Astrocyte of the spinal cord (primary cell): Measurements from ENCODE around the gene ALB.

Experiments
- DNase-seq: peaks from one replicate; pipeline ENCODE4 v3.0.0; 2011; ENCODE audit warnings: low read depth, low spot score
- H3K4me3 ChIP-seq: 2 replicates; pipeline ENCODE4 v1.5.1; 2011; ENCODE audit warnings: low read depth, mild to moderate bottlenecking, low read length, moderate library complexity
- in situ Hi-C: cut with HindIII; loops from 2 replicates; pipeline ENCODE4 v1.10.0; 2017; ENCODE audit warnings: low sequenced_read_pairs
- TF ChIP-seq, protein P1 (sequence below): IDR thresholded peaks from 2 replicates; pipeline ENCODE4 v1.5.1; 2012; ENCODE audit warnings: low read depth, mild to moderate bottlenecking, low read length, inconsistent platforms

The ALB gene

DNA sequence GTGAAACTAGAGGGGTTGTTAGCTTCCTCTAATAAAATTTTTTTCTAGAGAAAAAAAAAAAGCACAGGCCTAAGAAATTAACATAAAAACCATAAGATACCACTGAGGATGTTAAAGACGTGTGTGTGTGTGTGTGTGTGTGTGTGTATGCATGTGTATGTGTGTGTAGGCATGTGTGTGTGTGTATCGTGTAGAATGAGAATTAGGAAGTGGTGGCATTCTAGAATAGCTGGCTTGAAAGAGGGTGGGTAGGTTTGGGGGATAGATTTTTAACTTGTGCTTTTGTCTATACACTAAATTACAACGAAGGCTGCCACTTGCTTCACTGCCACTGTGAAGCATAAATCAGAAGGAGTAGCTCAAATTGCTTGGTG, 54.9 kb downstream of the ALB start:
- no peak overlapping the region for H3K4me3 ChIP-seq
- DNase-seq, result no peak
- TF ChIP-seq, protein P1, sequence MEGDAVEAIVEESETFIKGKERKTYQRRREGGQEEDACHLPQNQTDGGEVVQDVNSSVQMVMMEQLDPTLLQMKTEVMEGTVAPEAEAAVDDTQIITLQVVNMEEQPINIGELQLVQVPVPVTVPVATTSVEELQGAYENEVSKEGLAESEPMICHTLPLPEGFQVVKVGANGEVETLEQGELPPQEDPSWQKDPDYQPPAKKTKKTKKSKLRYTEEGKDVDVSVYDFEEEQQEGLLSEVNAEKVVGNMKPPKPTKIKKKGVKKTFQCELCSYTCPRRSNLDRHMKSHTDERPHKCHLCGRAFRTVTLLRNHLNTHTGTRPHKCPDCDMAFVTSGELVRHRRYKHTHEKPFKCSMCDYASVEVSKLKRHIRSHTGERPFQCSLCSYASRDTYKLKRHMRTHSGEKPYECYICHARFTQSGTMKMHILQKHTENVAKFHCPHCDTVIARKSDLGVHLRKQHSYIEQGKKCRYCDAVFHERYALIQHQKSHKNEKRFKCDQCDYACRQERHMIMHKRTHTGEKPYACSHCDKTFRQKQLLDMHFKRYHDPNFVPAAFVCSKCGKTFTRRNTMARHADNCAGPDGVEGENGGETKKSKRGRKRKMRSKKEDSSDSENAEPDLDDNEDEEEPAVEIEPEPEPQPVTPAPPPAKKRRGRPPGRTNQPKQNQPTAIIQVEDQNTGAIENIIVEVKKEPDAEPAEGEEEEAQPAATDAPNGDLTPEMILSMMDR, result no peak
- in situ Hi-C loops, result no loop called here

DNA sequence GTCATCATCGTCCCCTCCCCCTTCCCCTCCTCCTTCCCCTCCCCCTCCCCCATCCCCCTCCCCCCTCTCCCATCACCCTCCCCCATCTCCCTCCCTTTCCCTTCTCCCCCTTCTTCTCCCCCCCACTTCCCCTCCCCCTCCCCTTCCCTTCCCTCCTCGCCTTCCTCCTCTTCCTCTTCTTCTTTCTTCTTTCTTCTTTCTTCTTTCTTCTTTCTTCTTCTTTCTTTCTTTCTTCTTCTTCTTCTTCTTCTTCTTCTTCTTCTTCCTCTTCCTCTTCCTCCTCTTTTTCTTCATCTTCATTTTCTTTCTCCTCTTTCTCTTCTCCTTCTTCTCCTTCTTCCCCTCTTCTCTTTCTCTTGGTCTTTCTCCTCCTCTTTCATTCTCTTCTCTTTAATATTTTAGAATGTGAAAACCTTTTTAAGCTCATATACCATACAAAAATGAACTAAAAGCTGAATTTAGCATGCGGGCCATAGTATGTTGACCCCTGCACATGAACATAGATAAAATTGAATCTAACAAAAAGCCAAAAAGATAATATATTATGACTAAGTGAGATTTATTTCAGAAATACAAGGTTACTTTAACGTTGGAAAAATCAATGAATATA, 56.9 kb downstream of the ALB start:
- in situ Hi-C loops, result no loop called here
- TF ChIP-seq, protein P1, result no peak
- H3K4me3 ChIP-seq, result no peak overlapping the region
- DNase-seq, result no peak

DNA sequence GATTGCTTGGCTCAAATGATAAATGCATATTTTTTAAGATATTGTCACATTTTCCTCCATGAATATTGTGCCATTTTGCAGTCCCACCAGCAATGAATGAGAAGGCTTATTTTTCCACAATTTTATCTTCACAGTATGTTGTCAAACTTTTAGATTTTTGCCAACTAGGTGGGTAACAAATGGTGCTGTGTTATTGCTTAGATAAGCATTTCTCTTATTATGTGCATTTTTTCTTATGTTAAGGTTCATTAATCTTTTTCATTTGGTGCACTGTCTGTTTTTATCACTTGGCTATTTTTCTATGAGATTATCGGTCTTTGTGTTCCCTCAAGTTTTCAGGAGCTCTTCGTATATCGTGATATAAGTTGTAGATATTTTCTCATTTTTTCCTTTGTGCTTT, 64.1 kb downstream of the ALB start:
- in situ Hi-C loops, result no loop called here
- H3K4me3 ChIP-seq, result no peak overlapping the region
- no peak for DNase-seq
- TF ChIP-seq, protein P1, result no peak

DNA sequence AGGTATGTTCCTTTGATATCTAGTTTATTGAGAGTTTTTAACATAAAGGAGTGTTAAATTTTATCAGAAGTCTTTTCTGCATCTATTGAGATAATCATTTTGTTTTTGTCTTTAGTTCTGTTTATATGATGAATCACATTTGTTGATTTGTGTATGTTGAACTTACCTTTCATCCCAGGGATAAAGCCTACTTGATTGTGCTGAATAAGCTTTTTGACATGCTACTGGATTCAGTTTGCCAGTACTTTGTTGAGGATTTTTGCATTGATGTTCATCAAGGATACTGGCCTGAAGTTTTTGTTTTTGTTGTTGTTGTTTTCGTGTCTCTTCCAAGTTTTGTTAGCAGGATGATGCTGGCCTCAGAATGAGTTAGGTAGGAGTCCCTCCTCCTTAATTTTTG, 66.6 kb downstream of the ALB start:
- in situ Hi-C loops, result no loop called here
- DNase-seq, result no peak
- H3K4me3 ChIP-seq, result no peak overlapping the region
- TF ChIP-seq, protein P1, result no peak
